Fibroblast of lung (primary cell): ENCODE results near the gene RPL29. TPM values are rescaled to one million over a fixed set of nuclear protein-coding genes. Genes with fewer than 3 reads are reported as not detected.

Source experiments
- DNase-seq, 2 donors: peaks; one replicate each; pipeline versions ENCODE4 v3.0.0 to v3.0.0-alpha.2; 2010; ENCODE audit warnings: low read depth in 2 of 2
- H2AFZ ChIP-seq: 2 replicates; pipeline ENCODE4 v1.5.1; 2012; ENCODE audit warnings: low read length, control low read depth, inconsistent platforms
- H3K27ac ChIP-seq: 2 replicates; pipeline ENCODE4 v1.5.1; 2011; ENCODE audit warnings: low read length, control low read depth; ENCODE audit not compliant: insufficient read depth
- H3K27me3 ChIP-seq: 2 replicates; pipeline ENCODE4 v1.5.1; 2011; ENCODE audit warnings: mild to moderate bottlenecking, low read length; ENCODE audit not compliant: control insufficient read depth, insufficient read depth
- H3K36me3 ChIP-seq: 2 replicates; pipeline ENCODE4 v1.5.1; 2011; ENCODE audit warnings: low read length; ENCODE audit not compliant: control insufficient read depth, insufficient read depth
- H3K4me1 ChIP-seq: 2 replicates; pipeline ENCODE4 v1.5.1; 2011; ENCODE audit warnings: low read length; ENCODE audit not compliant: control insufficient read depth, insufficient read depth; ENCODE audit errors: extremely low read depth
- H3K4me2 ChIP-seq: 2 replicates; pipeline ENCODE4 v1.5.1; 2011; ENCODE audit warnings: low read length, control low read depth; ENCODE audit not compliant: insufficient read depth; ENCODE audit errors: extremely low read depth
- H3K4me3 ChIP-seq, 4 experiments: fragments of 200-600 bp in 1 of 4; sonication (generic) in 1 of 4; replicated peaks in 1 of 4; 2 replicates each; pipeline ENCODE4 v1.5.1; 2011 to 2016; ENCODE audit warnings: low read length in 4 of 4, low read depth in 3 of 4, mild to moderate bottlenecking in 3 of 4, control low read depth in 2 of 4, inconsistent platforms in 1 of 4, mixed read lengths in 1 of 4; ENCODE audit not compliant: insufficient read depth in 1 of 4; ENCODE audit errors: control extremely low read depth in 1 of 4
- H3K79me2 ChIP-seq: 2 replicates; pipeline ENCODE4 v1.5.1; 2012; ENCODE audit warnings: mild to moderate bottlenecking, low read length, inconsistent platforms; ENCODE audit not compliant: control insufficient read depth, insufficient read depth
- H3K9ac ChIP-seq: 2 replicates; pipeline ENCODE4 v1.5.1; 2011; ENCODE audit warnings: mild to moderate bottlenecking, low read length, control low read depth; ENCODE audit not compliant: insufficient read depth
- H3K9me3 ChIP-seq: 2 replicates; pipeline ENCODE4 v1.5.1; 2012; ENCODE audit warnings: low read depth, low read length; ENCODE audit not compliant: control insufficient read depth, insufficient read depth
- H4K20me1 ChIP-seq: 2 replicates; pipeline ENCODE4 v1.5.1; 2011; ENCODE audit warnings: low read length; ENCODE audit not compliant: control insufficient read depth, insufficient read depth; ENCODE audit errors: extremely low read depth
- EZH2 ChIP-seq: IDR thresholded peaks from 2 replicates; pipeline ENCODE4 v1.5.1; 2012; ENCODE audit warnings: low read length, control low read depth, mild to moderate bottlenecking; ENCODE audit errors: missing control alignments
- polyA plus RNA-seq, 2 donors: library from polyadenylated mRNA; depleted of rRNA in 1 of 2; stranded (reverse) in 1 of 2; unstranded in 1 of 2; fragments of >200 nt; gene quantifications; 2 replicates each; pipeline ENCODE4 v1.2.1, GENCODE V29; 2011 to 2012; ENCODE audit warnings: missing spikeins in 1 of 2
- total RNA-seq: library from RNA; depleted of rRNA; stranded (reverse); fragments of >200 nt; gene quantifications from 2 replicates; pipeline ENCODE4 v1.2.1, GENCODE V29; 2014
- TF ChIP-seq, protein P1 (sequence below), 2 donors: IDR thresholded peaks in 1 of 2; conservative IDR thresholded peaks in 1 of 2; 1 replicate in 1 of 2; 2 replicates in 1 of 2; pipeline ENCODE4 v1.5.1; 2011 to 2012; ENCODE audit warnings: low read length in 2 of 2, control low read depth in 1 of 2, inconsistent platforms in 1 of 2, low read depth in 1 of 2, mild to moderate bottlenecking in 1 of 2

The RPL29 gene
- total and polyA plus RNA-seq, 2 donors (not counting 1 experiment from before 2014, with no cell fraction given), result 1,076 to 1,512 TPM

DNA sequence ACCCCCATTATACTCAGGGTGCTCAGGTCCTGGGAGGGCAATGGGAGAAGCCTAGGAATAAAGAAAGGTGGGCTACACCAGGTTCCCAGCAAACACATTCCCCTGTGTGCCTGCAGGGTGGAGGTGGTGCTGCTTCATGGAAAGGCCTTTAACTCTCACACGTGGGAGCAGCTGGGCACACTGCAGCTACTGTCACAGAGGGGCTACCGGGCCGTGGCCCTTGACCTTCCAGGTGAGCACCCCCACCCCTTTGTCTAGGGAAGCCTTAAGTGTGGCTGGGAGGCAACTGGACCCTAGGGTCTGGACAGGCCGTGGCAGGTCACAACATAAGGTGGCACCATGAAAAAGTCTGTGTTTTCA, 17.6 kb downstream of the RPL29 start:
- Histone ChIP-seq H3K27me3 (no peaks in the 10 kb centered on the region), H3K9me3 (no peaks in the 10 kb centered on the region), H3K9ac (no peak overlapping the region), H2AFZ (no peak overlapping the region), H3K4me1 (peaks cover 13% of the 10 kb centered on the region), H3K36me3 (peaks cover 1% of the 10 kb centered on the region), H3K4me3 (no peak overlapping the region), H3K4me2 (no peak overlapping the region), H4K20me1 (no peaks in the 10 kb centered on the region), H3K79me2 (peaks cover 6% of the 10 kb centered on the region), H3K27ac (no peak overlapping the region)
- TF ChIP-seq EZH2, result no peak
- TF ChIP-seq, protein P1, sequence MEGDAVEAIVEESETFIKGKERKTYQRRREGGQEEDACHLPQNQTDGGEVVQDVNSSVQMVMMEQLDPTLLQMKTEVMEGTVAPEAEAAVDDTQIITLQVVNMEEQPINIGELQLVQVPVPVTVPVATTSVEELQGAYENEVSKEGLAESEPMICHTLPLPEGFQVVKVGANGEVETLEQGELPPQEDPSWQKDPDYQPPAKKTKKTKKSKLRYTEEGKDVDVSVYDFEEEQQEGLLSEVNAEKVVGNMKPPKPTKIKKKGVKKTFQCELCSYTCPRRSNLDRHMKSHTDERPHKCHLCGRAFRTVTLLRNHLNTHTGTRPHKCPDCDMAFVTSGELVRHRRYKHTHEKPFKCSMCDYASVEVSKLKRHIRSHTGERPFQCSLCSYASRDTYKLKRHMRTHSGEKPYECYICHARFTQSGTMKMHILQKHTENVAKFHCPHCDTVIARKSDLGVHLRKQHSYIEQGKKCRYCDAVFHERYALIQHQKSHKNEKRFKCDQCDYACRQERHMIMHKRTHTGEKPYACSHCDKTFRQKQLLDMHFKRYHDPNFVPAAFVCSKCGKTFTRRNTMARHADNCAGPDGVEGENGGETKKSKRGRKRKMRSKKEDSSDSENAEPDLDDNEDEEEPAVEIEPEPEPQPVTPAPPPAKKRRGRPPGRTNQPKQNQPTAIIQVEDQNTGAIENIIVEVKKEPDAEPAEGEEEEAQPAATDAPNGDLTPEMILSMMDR (conservative IDR thresholded peaks at IDR 0.05 in 1 of 2, IDR thresholded peaks at IDR 0.05 in 1 of 2; ENCODE audit: low read depth in 1 of 2, low read length in 2 of 2), result no peak
- no peak for DNase-seq

DNA sequence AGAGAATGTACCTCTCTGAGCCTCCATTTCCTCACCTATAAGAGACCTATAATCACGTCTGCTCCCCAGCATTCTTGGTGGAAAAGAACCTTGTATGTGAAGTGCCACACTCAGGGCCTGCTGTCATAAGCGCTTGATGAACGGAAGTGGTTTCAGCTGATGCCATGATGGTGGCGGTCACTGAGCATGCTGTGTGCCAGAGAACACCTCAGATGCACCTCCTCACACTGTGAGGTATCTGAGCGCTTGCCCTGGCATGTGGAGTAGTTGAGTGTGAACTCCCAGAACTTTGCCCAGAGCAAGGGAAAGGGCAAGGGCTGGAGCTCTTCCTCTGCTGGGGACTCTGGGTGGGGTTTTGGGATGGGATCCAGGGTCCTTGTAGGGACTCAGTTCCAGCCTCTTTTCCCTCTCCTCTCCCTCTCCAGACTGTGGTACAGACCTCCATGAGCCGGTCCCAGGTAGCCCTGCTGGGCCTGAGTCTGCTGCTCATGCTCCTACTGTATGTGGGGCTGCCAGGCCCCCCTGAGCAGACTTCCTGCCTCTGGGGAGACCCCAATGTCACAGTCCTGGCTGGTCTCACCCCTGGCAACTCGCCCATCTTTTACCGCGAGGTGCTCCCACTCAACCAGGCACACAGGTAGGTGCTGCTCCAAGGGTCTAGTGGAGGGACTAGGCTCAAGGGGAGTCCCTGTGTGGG, 18.1 kb downstream of the RPL29 start:
- no peak overlapping the region for H3K4me3 ChIP-seq
- no peaks in the 10 kb centered on the region for H4K20me1 ChIP-seq
- no peak overlapping the region for H3K27ac ChIP-seq
- no peak overlapping the region for H2AFZ ChIP-seq
- no peaks in the 10 kb centered on the region for H3K27me3 ChIP-seq
- H3K4me2 ChIP-seq, result no peak overlapping the region
- H3K79me2 ChIP-seq, result peaks cover 6% of the 10 kb centered on the region
- H3K9ac ChIP-seq, result no peak overlapping the region
- DNase-seq, result no peak
- H3K36me3 ChIP-seq, result peaks cover 1% of the 10 kb centered on the region
- no peak for TF ChIP-seq EZH2
- TF ChIP-seq, protein P1 (conservative IDR thresholded peaks at IDR 0.05 in 1 of 2, IDR thresholded peaks at IDR 0.05 in 1 of 2; ENCODE audit: low read depth in 1 of 2, low read length in 2 of 2), result no peak
- no peaks in the 10 kb centered on the region for H3K9me3 ChIP-seq
- peaks cover 13% of the 10 kb centered on the region for H3K4me1 ChIP-seq

DNA sequence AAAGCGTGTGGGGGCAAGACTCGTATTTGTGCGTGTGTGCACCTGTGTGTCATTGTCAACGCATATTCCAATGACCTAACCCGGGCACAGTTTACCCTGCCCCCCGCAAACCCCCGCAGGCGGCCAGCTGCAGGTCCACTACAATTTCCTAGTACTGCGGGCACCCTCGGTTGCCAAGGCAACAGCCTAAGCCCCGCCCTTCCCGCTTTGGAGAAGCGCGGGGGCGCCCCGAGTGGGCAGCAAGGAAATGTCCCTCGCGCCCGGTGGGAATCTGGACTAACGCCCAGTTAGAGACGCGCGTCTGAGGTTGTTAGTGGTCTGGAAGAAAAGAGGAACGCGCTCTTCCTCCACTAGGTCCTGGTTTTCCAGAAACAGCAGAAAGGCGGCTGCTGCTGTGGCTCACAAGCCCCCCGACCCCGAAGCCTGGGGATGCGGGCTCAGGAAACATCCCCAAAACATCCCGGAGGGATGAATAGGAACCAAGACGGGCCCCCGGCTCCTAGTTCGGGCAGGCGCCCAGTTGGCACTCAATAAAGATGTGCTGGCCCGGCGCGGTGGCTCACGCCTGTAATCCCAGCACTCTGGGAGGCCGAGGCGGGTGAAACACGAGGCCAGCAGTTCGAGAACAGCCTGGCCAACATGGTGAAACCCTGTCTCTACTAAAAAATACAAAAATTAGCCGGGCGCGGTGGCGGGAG, 19.7 kb downstream of the RPL29 start:
- peak overlapping the region; percentile 95 for H3K4me2 ChIP-seq
- no peak for TF ChIP-seq EZH2
- TF ChIP-seq, protein P1 (conservative IDR thresholded peaks at IDR 0.05 in 1 of 2, IDR thresholded peaks at IDR 0.05 in 1 of 2; ENCODE audit: low read depth in 1 of 2, low read length in 2 of 2), result peak; percentile 9 to 17
- no peaks in the 10 kb centered on the region for H4K20me1 ChIP-seq
- H3K9ac ChIP-seq, result no peak overlapping the region
- H3K4me3 ChIP-seq, result peak overlapping the region; percentile 19 to 93 (median 42)
- no peak overlapping the region for H2AFZ ChIP-seq
- peak; percentile 69 to 73 for DNase-seq
- H3K9me3 ChIP-seq, result no peaks in the 10 kb centered on the region
- no peak overlapping the region for H3K27ac ChIP-seq
- H3K4me1 ChIP-seq, result peaks cover 13% of the 10 kb centered on the region
- peaks cover 2% of the 10 kb centered on the region for H3K79me2 ChIP-seq
- H3K27me3 ChIP-seq, result no peaks in the 10 kb centered on the region
- peaks cover 3% of the 10 kb centered on the region for H3K36me3 ChIP-seq
